Stimulated activated CD8-positive, alpha-beta memory T cell treated with anti-CD3 and anti-CD28 coated beads, Interleukin-12 subunit alpha, Interleukin-12 subunit beta, amount 100 ng/mL, for 1 hour (primary cell): ENCODE results near the gene C2orf72.

ENCODE experiments used
- DNase-seq: peaks from one replicate; pipeline ENCODE4 v3.0.0-alpha.2; 2020; ENCODE audit warnings: low read depth

Gene C2orf72

DNA sequence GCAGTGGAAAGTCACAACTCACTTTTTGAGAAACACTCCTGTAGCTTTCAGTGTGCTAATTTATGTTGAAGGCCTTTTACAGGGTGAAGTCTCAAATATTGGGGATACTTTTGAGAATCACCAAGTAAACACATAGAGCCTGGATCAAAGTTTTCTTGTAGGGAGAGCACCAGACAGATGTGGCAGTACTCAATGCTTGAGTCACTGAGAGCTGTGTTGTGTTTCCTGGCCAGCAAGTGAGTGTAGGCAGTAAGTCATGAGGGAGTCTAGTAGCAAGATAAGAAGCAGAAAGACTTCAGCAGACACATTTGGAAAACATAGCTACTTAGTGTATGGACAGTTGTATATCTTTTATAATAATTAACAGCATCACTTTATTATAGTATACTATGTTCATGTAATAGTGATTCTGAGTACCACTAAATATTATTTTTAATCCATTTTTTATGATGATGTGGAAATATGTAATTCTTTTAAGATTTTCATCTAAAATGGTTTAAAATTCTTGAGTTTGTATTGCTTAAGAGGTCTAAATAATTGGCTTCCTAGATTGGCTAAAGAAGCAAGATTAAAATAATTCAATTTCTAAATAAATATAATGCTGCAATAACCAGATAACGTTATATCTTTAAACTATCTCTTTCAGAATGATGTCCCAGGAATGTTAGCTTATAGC, 32.2 kb downstream of the C2orf72 start:
- no peak for DNase-seq

DNA sequence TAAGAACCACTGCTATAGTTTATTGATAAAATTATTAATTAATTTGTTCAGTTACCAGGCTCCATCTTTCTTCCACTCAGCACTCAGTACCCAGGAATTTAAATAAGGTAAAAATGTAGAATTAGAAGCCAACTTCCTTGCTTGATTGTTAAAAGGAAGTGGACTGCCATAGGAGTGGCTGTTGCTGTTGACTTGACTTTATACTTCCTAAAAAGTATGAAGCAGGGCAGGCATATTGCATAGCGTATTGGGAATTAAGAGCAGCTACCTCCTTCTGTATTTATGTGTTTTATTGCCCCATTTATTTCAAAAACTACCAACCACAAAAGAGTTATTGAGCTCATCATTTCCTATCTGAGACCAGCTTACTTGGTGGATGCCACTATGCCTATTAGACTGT, 47.2 kb downstream of the C2orf72 start:
- DNase-seq, result no peak

- DNase-seq, result no peak
These were observed 51.4 kb downstream of the C2orf72 start for GRCh38 chr2:231088754-231089153.

- DNase-seq, result no peak
These were observed 56.6 kb downstream of the C2orf72 start for GRCh38 chr2:231093933-231094332.

DNA sequence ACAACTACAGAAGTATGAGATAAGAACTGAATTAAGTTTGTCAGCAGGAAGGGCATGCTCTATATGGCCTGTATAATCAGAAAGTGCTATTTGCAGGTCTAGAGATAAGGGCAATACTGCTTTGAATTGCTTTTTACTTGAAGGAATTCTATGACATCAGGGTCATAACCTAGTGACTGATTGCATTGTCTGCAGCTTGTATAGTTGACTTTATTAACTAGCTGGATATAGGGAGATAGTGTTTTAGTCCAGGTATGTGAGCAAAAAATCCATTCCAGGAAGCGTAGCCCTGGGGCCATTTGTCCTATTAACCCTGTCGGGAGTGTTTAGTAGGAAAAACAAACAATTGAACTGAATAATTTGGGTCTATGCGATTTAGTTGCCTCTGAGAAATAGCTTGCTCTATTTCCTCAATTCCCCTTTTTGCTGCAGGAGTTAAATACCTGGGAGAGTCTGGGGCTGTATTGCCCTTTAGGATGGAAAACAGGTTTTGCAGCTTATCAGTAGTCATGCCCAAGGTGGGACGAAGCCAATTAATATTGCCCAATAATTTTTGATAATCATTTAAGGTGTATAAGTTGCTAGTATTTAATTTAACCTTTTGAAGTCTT, 57.5 kb downstream of the C2orf72 start:
- no peak for DNase-seq
